Suprapubic skin (tissue), 4 donors: Measurements from ENCODE around the gene CTDSP1. TPM values are rescaled to one million over a fixed set of nuclear protein-coding genes. Genes with fewer than 3 reads are reported as not detected.
A peak's percentile ranks its signal among the peaks of the same experiment; 100 is the strongest.

Experiments used
- DNase-seq, 2 donors: peaks; one replicate each; pipeline ENCODE4 v3.0.0-alpha.2; 2019; ENCODE audit warnings: low spot score in 2 of 2
- H3K27ac ChIP-seq: fragments of 200-600 bp; sonication (generic); one replicate; pipeline ENCODE4 v1.5.1; 2019
- H3K27me3 ChIP-seq: fragments of 200-600 bp; sonication (generic); one replicate; pipeline ENCODE4 v1.5.1; 2019
- H3K36me3 ChIP-seq: fragments of 200-600 bp; sonication (generic); one replicate; pipeline ENCODE4 v1.5.1; 2019
- H3K4me1 ChIP-seq: fragments of 200-600 bp; sonication (generic); one replicate; pipeline ENCODE4 v1.5.1; 2019
- H3K4me3 ChIP-seq: fragments of 200-600 bp; sonication (generic); one replicate; pipeline ENCODE4 v1.5.1; 2019; ENCODE audit warnings: mild to moderate bottlenecking
- H3K9me3 ChIP-seq: fragments of 200-600 bp; sonication (generic); one replicate; pipeline ENCODE4 v1.5.1; 2019
- CTCF ChIP-seq, 2 donors: fragments of 200-600 bp in 1 of 2; fragments of 450-650 bp in 1 of 2; sonication (generic) in 1 of 2; IDR thresholded peaks; one replicate each; pipeline ENCODE4 v1.5.1; 2016 to 2019; ENCODE audit warnings: antibody characterized with exemption in 2 of 2, mild to moderate bottlenecking in 1 of 2, moderate library complexity in 1 of 2
- EP300 ChIP-seq: sonication (generic); formaldehyde crosslinking; IDR thresholded peaks from one replicate; pipeline ENCODE4 v1.6.1; 2017; ENCODE audit warnings: antibody characterized with exemption
- POLR2A ChIP-seq, 2 donors: fragments of 450-650 bp; IDR thresholded peaks; one replicate each; pipeline ENCODE4 v1.6.1; 2017; ENCODE audit warnings: antibody characterized with exemption in 2 of 2, mild to moderate bottlenecking in 2 of 2, moderate library complexity in 2 of 2
- POLR2AphosphoS5 ChIP-seq, 3 donors: sonication (generic); formaldehyde crosslinking; IDR thresholded peaks; one replicate each; pipeline ENCODE4 v1.6.1; 2017; ENCODE audit warnings: antibody characterized with exemption in 3 of 3
- WGBS: methylation state at CpG from one replicate; pipeline ENCODE4 v1.1.5; 2018; 5-methylcytosine and 5-hydroxymethylcytosine counted together
- total RNA-seq, 4 donors: library from RNA; depleted of rRNA; stranded (reverse); fragments of >200 nt; gene quantifications; one replicate each; pipeline ENCODE4 v1.1.0, GENCODE V29; 2016

Gene CTDSP1
- total RNA-seq, 4 donors from 2014 or later: 70.3 to 140 (median 99.5) TPM

GRCh38 chr2:218448934-218449333 lies 49.3 kb downstream of the CTDSP1 start:
- Histone ChIP-seq H3K36me3 (peaks cover 37% of the 10 kb centered on the region), H3K27me3 (no peaks in the 10 kb centered on the region), H3K4me1 (peaks cover 6% of the 10 kb centered on the region), H3K4me3 (no peak overlapping the region), H3K9me3 (no peaks in the 10 kb centered on the region), H3K27ac (no peak overlapping the region)
- WGBS: 52% methylated on average over 3 of the region's 3 CpGs
- peak in 1 of 2 donors; percentile 35 for DNase-seq
- TF ChIP-seq EP300 (no peak), POLR2AphosphoS5 (IDR thresholded peaks at IDR 0.05) (no peak), CTCF (IDR thresholded peaks at IDR 0.05) (no peak), POLR2A (IDR thresholded peaks at IDR 0.05) (no peak)

GRCh38 chr2:218452079-218452478 lies 52.4 kb downstream of the CTDSP1 start:
- 82% methylated on average over 1 of the region's 1 CpG for WGBS
- no peak overlapping the region for H3K4me3 ChIP-seq
- H3K4me1 ChIP-seq: peaks cover 6% of the 10 kb centered on the region
- no peak overlapping the region for H3K27ac ChIP-seq
- TF ChIP-seq POLR2A (IDR thresholded peaks at IDR 0.05) (no peak), CTCF (IDR thresholded peaks at IDR 0.05) (no peak)
- DNase-seq: no peak
- H3K9me3 ChIP-seq: no peaks in the 10 kb centered on the region
- no peaks in the 10 kb centered on the region for H3K27me3 ChIP-seq
- H3K36me3 ChIP-seq: peaks cover 56% of the 10 kb centered on the region

Other genes with a start within 250 kb of the CTDSP1 start
- 1 to 10 TPM in 1 of 4 donors, under 1 TPM in 1, not detected in 2; 0.87 to 1.0 TPM for gene CXCR1, start 232.9 kb upstream of the CTDSP1 start, total RNA-seq
- gene ARPC2, start 182.7 kb upstream of the CTDSP1 start, total RNA-seq: 100 to 1,000 TPM; 267 to 384 (median 275) TPM
- gene GPBAR1, start 138.9 kb upstream of the CTDSP1 start, total RNA-seq: 1 to 10 TPM in 2 of 4 donors, under 1 TPM in 1, not detected in 1; 0.98 to 2.0 (median 1.6) TPM
- 100 to 1,000 TPM; 103 to 154 (median 144) TPM for gene AAMP, start 129.7 kb upstream of the CTDSP1 start, total RNA-seq
- 10 to 100 TPM; 33.4 to 66.4 (median 49.4) TPM for gene PNKD, start 129.3 kb upstream of the CTDSP1 start, total RNA-seq
- 100 to 1,000 TPM; 234 to 370 (median 319) TPM for gene TMBIM1, start 107.4 kb upstream of the CTDSP1 start, total RNA-seq
- not detected for gene CATIP, start 43.0 kb upstream of the CTDSP1 start, total RNA-seq
- 10 to 100 TPM in 2 of 4 donors, 1 to 10 TPM in 1, under 1 TPM in 1; 0.78 to 16.1 (median 7.6) TPM for gene SLC11A1, start 17.6 kb upstream of the CTDSP1 start, total RNA-seq
- gene VIL1, start 19.3 kb downstream of the CTDSP1 start, total RNA-seq: 1 to 10 TPM in 2 of 4 donors, under 1 TPM in 2; 0.21 to 3.3 (median 1.1) TPM
- 10 to 100 TPM; 10.2 to 25.9 (median 20.5) TPM for gene USP37, start 168.5 kb downstream of the CTDSP1 start, total RNA-seq
- gene CNOT9, start 169.0 kb downstream of the CTDSP1 start, total RNA-seq: 10 to 100 TPM; 41.9 to 77.6 (median 46.7) TPM
- gene PLCD4, start 208.0 kb downstream of the CTDSP1 start, total RNA-seq: 1 to 10 TPM in 3 of 4 donors, under 1 TPM in 1; 0.55 to 2.5 (median 1.5) TPM